Raji (cell line): Measurements from ENCODE around the gene GARIN5A.

Source experiments
- POLR2A ChIP-seq: IDR thresholded peaks from 2 replicates; pipeline ENCODE4 v1.6.1; 2011; ENCODE audit warnings: low read depth, low read length, control low read depth; ENCODE audit not compliant: insufficient read depth

GARIN5A gene

DNA sequence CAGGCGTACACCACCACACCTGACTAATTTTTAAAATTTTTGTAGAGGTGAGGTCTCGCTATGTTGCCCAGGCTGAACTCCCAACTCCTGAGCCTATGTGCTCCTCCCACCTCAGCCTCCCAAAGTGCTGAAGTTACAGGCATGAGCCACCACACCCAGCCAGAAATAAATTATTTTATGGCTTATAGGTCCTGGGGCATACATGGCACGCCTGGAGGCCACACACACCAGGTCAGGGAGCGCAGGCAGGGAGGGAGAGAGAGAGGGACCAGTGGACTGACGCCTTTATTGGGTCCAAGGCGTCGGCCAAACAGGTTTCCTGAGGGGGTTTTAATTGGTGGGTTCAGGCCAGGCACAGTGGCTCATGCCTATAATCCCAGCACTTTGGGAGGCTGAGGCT, 51.1 kb downstream of the GARIN5A start:
- TF ChIP-seq POLR2A: no peak

DNA sequence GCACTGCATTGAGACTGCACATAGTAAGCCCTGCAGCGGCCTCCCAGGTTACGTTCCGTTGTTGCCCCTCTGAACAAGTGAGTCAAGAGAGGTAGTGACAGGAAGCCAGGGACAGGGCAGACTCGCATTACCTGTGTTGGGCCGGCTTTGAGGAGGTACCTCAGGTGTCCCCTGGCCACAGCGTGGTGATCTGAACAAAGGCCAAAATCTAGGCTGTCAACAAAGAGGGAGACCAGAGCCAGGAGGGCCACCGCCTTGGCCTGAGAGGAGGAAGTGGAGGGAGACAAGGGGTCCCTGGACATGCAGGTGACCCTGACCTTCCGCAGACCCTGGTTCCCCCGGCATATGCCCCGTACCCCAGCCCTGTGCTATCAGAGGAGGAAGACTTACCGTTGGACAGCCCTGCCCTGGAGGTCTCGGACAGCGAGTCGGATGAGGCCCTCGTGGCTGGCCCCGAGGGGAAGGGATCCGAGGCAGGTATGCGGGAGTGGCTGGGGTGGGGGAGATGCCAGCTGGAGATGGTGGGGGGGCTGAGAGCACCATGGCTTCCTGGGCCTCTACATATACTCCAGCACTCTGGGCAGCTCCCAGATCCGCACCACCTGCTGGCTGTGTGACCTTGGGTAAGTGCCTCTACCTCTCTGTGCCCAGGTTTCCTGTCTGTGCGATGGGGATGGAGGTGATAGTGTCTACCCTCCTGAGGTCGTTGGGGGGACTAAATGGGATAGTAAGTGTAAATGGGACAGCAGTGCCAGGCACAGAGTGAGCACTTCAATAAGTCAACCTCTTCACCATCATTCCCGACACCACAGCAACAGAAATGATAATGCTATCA, 53.2 kb downstream of the GARIN5A start:
- no peak for TF ChIP-seq POLR2A

DNA sequence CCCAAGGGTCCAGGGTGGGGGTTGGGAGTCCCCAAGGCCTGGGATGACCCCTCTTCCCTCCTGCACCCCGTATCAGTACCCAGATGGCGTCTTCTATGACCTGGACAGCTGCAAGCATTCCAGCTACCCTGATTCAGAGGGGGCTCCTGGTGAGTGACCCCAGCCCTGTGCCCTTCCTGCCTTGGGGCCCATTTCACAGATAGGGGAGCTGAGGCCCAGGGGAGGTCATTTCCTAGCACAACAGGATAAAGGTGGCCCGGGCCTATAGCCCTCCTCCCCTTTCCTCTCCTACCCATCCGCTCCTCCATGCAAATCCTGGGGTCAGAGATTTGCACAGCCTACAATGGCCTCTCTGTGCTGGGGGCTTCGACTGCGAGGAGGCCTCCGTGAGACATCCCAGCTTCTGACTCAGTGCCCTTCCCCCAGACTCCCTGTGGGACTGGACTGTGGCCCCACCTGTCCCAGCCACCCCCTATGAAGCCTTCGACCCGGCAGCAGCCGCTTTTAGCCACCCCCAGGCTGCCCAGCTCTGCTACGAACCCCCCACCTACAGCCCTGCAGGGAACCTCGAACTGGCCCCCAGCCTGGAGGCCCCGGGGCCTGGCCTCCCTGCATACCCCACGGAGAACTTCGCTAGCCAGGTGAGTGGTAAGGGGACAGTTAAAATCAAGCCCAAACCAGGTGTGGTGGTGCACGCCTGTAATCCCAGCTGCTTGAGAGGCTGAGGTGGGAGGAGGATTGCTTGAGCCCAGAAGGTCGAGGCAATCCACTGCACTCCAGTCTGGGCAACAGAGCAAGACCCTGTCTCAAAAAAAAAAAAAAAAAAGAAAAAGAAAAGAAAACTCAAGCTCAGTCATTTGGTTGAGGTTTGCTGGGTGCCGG, 54.0 kb downstream of the GARIN5A start:
- no peak for TF ChIP-seq POLR2A

DNA sequence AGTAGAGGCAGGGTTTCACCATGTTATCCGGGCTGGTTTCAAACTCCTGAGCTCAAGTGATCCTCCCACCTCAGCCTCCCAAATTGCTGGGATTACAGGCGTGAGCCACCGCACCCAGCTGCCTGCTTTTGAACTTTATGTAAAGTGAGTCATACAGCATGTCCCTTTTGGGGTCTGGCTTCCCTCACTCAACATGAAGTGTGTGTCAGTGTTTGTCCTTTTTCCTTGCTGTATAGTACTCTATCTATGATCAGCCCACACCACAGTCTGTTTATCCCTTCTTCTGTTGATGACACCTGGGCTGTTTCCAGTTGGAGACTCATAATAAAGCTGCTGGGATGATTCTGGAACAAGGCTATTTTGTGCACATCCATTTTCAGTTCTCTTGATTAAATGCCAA, 55.8 kb downstream of the GARIN5A start:
- no peak for TF ChIP-seq POLR2A

DNA sequence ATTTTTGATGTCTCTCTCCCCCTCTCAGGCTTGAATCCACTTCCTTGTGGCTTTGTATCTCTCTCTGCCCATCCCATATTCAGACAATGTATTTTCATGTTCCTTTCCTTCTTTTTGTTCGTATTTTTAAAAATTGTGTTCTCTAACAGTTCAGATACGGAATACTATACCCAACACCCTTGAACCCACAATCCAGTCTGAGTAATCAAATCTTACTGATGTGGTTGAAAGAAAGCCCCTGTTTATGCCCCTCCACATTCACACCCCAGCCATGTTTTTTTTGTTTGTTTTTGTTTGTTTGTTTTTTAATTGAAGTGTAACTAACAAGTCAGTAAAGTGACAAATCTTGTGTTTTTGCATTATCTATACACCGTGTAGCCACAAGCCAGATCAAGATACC, 56.5 kb downstream of the GARIN5A start:
- no peak for TF ChIP-seq POLR2A

DNA sequence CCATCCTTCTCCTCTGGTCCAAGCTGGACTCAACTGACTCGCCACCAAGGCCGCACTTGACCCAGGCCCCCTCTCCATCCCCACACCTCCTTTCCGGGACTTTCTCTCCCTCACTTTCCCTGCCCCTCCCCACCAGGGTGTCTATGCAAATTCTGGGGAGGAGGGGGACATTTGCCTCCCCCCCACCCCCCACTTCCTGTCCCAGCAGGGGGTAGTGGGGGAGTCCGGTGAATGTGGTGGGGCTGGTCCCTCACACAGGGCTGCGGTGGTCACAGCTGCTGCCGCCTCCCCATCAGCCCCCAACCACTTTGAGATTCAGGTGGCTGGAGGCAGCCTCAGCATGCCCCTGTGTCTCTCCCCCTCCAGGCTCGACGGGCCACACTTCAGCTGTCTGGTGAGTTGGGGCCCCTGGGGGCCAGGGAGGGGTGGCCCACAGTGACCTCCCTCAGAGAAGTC, 57.0 kb downstream of the GARIN5A start:
- peak; percentile 74 for TF ChIP-seq POLR2A

DNA sequence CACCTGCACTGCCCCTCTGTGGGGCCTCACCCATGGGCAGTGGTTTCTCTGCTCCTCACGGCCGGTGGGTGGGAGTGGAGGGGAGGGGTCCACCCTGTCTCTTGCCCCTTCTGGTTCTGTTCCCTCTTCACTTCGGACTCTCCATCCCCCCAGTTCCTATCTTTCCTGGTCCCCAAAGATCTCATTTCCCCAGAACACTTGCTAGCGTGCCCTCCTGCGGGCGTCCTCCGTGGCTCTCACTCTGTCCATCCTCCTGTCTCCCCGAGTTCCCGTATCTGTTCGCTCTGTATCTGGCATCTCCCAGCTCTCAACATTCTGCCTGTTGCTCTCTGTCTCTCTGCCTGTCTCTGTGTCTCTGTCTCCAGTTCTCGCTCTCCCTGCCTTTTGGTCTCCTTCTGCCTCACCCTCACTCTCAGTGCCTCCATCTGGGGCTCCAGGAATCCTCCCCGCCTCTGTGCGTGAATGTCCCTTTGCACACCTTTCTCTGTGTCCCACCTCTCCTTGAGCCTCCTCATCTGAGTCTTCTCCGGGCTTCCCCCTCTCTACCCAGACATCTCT, 57.5 kb downstream of the GARIN5A start:
- TF ChIP-seq POLR2A: no peak; the same call in 1 of the 2 replicates

DNA sequence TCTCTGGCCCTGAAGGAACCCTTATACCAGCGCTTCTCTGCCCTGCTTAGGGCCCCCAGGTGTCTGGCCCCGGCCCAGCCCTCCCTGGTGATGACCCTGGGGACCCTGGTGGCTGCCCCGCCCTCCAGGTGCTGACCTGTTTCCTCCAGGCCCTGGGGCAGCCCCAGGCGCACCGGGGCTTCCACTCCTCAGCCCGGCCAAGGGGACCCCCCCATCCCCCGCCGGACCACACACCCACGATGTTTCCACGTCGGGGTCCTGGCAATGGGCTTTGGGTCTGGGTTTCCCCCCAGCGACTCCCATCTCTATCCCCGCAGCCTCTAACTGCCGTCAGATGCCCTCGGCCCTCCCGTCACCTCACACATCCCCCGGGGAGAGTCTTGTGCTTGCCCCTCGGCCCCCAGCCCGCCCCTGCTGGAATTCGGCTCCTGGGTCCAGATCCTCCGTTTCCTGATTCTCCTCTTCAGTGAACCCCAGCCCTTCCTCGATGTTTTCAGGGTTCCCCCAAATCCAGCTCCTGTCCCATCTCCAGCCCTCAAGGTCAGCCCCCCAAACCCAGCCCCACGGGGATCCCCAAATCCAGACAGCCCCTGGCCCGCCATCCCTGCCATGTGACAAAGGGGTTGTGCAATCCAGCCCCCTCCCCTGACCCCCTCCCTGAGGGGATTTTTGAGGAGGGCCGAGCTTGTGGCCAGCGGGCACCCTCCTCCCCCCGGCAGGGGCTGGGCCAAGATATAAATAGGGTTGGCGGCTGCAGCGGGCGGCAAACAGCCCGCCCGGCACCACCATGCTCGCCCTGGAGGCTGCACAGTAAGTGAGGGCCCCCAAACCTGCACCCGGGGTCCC, 58.2 kb downstream of the GARIN5A start, which contains the start of gene SPIB:
Gene SPIB, plus strand, starts transcription at position 763 of the 846 bp plus-strand sequence. Its CDS starts 25 bp downstream, at position 788.
- peak; percentile 97 for TF ChIP-seq POLR2A

DNA sequence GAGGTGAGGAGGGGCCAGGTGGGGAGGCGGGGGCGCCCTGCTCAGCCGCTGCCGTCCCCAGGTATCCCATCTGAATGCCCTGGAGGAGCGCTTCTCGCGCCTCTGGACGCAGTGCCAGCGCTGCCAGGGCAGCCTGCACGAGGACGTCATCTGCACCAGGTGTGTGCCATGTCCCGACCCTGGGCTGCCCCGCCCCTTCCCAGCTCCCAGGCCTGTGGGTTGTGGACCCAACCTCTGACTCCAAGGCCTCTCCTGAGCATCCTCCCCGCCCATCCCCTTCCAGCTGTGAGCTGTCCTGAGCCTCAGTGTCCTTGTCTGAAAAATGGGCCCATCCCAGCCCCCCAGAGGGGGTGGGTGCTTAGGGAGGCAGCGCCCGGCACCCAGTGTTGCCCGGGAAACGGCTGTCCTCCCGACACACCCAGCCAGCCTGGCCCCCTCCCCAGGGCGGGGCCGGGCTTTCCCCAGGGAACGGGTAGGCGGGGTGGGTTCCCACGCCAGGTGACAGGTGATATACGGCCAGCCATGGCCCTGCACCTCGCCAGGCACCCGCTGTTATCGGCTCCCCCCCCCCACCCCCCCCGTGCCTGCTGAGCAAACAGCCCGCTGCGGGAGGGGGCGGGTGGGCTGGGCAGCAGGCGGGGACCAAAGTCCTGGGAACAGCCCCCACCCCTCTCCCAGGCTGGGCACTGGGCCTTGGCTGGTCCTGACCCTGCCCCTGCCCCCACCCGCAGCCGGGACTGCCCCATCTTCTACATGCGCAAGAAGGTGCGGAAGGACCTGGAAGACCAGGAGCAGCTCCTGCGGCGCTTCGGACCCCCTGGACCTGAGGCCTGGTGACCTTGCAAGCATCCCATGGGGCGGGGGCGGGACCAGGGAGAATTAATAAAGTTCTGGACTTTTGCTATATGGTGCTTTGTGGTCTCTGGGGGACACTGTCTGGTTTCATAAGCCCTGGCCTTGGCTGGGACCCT, 59.3 kb downstream of the GARIN5A start:
- TF ChIP-seq POLR2A: 0 out of 2 replicates have a peak, but pooled peaks have one; percentile 39
